ENCODE results near the gene GCK.

Gene GCK

DNA sequence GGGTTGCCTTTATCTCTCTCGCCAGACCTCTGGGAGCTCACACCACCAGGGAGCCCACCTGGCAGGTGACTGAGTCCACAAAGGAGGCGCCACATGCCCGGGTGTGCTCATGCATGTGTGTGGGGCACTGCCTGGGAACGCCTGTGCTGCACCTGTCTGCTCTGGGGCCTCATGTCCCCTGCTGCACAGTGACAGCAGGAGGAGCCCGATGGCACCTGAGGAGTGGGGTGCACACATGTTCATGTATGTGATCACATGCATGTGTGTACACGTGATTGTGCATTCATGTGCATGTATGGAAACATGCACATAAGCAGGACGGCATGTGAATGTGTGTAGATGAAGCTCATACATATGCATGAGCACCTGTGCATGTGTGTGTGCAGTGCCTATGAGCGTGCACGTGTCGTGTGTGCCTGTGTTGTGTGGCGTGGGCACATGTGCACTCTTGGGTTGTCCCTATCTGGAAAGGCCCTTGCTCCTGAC lies 33.6 kb upstream of the GCK start:
- DNase-seq (ENCODE audit: low spot score): no peak

DNA sequence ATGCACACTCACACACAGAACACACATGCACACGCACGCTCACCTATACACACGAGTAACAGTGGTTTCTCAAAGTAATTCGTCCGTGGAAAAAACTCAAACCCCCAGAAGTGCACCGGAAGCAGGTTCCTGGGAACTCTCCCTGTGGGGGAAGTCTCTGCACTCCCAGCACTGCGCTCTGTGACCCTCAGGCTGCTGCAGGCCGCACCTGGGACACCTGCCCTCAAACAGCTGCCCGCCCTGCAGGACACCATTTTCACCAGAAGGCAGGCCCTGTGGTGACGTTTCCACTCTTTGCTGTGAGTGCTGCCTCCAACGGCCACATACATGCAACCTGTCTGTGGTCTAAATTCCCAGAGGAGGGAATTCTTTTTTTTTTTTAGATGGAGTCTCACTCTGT lies 32.8 kb upstream of the GCK start:
- DNase-seq (ENCODE audit: low spot score): no peak

- no peak for DNase-seq (ENCODE audit: low spot score)
Observed at GRCh38 chr7:44221231-44221791, 32.1 kb upstream of the GCK start.

DNA sequence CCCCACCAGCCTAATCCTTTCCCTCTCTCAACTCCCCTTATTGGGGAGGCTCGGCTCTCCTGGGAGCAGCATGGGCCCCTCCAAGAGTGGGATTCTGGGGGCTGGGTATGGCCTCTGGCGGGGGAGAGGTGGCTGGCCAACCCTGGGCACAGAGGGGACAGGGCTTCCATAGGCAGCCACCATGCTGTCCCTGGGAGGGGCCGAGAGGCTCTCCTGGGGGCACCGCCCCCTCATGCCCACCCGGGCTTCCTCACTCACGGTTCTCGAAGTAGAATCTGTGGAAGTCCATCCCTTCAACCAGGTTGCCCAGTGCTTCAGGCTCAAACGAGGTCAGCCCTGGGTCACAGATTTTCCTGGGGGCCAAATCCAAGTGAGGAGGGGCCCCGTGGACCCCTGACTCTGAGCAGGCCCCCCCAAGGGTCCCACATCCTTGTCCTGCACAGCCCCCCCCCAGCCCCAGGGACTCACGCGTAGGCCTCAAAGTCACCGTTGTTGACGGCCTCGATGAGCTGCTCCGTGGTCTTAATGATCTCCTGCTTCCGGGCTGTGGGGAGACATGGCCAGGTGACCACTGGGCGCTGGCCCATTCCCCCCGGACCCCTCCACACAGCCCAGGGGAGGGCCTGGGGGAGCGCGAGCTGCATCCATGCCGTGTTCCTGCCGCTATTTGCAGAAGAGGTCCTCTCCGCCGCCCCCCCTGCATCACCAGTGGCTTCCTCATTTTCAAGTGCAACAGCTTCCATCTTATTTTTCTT lies 31.3 kb upstream of the GCK start:
- DNase-seq (ENCODE audit: low spot score): no peak

- DNase-seq (ENCODE audit: low spot score): no peak
Observed at GRCh38 chr7:44220046-44220357, 30.8 kb upstream of the GCK start.

DNA sequence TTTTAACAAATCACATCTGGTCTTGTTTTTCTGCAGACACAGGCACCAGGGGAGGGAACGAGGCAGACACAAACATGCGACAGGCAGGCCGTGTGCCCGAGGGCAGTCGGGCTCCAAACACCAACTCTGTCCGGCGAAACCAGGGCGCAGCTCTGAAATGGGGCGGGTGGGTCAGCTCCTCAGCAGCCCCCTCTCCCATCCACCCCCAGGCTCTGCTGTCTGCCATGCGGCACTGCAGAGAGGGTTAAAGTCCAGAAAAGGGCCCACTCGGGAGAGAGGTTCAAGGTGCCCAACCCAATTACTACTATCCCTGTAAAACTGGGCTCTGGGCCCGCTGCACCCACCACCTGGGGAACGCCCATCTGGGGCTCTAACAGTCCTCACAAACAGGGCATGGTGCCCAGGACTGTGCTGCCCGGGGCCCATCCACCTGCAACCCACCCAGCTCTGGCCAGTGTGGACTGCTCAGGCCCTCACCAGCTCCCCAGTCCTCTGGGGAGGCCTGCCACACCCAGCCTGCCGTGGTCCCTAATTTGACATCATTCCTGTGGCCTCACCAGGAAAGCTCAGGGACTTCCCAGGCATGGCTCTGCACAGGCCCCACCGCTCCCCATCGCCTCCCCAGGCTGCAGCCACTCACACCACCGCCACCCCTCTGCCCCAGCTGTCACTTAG lies 30.3 kb upstream of the GCK start:
- DNase-seq (ENCODE audit: low spot score): no peak

DNA sequence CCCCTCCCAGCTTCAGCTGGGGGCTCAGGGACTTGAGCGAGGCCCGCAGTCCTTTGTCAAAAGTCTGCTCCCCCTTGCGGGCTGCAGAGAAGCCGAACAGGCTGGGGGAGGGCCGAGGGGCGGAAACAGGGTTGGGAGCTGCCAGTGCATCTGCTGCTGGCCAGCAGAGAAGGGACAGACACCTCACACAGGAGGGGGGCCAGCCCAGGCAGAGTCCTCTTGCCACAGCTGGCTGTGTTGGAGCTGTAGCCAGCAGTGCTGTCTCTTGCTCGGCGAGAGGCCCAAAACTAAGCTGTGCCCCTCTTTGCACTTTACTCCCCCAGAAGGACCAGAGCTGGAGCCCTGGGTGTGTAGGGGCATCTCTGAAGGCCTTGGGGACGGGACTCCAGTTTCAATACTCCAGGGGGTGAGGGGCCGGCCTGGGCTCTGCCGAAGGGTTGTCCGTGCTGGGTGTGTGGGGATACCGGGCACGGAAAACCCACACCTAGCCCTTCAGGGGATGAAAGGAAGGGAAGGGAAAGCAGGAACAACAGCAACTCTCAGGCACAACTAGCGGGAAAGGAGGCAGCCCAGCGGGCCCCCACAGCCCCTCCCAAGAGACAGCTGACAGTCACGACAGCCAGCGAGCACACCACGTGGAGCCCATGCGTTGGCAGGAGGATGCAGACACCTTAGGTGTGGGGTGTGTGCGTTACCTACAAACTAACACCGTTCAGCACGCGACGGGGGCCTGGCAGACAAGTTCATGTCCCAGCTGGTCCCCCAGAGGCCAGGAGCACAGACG lies 29.4 kb upstream of the GCK start:
- DNase-seq (ENCODE audit: low spot score): no peak

DNA sequence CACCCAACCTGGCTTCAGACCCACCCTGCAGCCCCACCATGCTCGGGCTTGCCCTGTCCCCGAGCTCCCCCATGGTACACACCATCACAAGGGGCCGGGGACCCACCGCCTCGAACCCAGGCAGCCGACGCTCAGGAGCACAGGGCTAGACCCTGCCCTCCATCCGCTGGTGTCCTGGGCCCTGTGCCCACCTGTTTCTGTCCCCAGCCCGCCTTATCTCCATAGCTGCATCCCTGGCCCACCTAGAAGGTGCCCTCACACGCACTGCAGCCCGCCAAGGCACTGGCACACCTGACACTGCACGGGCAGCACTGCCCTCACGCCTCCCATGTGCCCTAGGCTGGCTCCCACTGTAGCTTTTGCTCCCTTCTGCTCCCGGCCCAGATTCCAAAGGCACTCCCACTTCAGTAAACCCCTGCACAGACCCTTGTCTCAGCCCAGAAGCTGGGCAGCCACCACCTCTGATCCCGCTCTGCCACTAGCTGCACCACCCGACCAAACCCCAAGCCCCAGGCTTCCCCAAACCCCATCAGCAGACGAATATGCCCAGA lies 28.7 kb upstream of the GCK start:
- no peak for DNase-seq (ENCODE audit: low spot score)

DNA sequence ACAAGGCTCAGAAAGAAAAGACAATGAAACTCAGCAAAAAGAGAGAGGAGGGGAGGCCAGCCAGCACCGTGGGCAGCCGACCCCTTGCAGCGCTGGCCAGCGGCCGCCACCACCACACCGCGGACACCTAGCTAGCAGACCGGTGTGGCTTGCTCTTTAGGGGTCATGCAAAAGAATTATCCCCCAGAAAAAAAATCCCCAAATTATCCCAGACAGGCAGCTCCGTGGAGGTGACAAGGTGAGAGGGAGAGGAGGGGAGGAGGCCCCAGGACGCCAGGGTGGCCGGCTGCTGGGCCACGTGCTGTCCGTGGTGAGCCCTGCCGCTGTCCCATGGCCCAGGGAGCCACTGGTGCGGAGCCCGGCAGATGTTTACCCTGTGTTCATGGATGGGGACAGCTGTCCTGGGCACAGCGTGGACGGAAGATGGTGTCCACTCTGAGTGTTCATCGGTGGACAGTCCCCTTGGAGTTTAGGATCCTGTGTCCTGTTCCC lies 28.0 kb upstream of the GCK start:
- no peak for DNase-seq (ENCODE audit: low spot score)

GRCh38 chr7:44216521-44217222 lies 27.4 kb upstream of the GCK start:
- DNase-seq (ENCODE audit: low spot score): no peak

- no peak for DNase-seq (ENCODE audit: low spot score)
Observed at GRCh38 chr7:44216019-44216418, 26.8 kb upstream of the GCK start.

DNA sequence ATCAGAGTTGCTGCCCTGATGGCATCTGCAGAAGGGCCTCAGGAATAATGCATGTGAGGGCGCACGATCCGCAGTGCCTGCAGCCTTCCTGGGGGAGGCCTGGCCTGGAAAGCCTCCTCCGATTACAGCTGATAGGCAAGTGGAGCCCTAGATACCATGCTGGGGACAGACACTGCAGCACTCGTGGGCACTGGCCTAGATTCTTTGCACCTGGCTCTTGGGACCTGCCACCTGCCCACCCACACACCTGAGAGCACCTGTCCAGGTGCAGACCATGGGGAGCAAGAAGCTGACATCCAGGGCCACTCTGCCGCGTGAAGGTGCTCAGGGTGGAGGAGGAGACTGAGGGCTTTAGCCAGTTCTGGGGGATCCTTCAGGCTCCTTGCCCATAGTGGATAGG lies 26.3 kb upstream of the GCK start:
- no peak for DNase-seq (ENCODE audit: low spot score)

- DNase-seq (ENCODE audit: low spot score): no peak
Observed at GRCh38 chr7:44213877-44214388, 24.7 kb upstream of the GCK start.

DNA sequence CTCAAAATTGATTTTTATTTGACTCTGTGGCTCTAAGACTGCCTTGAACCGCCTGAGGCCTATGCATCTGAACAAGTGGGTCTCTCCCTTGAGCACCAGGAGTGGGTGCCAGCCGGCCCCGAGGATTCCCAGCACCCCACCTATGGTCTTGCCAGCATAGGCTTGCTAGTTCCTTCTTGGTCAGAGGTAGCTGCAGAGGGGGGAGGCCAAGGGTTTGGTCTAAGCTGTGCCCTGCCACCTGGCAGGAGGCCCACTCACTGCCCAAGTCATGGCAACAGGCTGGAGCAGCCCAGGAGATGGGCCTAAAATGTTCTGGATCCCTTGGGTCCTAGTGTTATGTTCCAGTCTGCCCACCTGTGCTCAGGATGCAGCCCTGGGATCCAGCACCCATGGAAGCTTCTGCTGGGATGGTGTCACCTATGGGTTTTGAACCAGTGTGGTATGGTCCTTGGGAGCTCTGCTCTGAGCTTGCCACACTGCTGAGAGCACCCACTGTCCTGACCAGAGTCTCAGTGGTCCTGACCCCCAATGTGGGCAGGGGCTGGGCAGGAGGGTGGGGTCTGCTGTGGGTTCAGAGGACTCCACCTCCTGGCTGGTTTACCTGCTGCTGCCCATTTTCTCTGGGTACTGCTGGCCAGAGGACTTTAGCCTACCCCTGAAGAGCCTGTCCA lies 24.1 kb upstream of the GCK start:
- DNase-seq (ENCODE audit: low spot score): no peak

DNA sequence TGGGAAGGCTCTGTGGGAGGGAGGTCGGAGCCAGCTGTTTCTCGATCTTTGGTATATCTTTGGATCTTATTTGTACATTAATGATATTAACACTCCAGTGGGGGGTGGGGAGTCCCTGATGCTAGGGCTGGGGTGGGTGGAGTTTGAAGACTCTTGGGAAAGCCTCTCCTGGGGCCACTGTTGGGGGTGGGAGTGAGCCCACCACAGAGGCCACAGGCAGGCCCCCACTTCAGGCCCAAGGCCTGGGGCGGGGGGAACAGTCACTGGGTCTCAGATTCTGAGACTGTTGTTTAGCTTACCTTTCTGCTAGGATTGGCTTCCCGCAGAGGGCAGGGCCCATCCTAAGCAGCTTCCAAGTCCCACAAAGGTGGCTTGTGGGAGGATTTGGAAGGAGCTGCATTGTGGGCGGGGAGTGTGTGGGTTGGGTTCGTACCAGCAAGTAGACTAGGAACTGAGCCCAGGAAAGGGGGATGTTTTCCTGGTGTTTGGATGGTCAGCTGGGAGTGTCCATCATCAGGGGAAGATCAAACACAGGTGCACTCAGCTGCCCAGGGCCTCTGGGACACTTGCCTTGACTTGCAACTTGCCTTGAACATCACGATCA lies 23.4 kb upstream of the GCK start:
- DNase-seq (ENCODE audit: low spot score): no peak

DNA sequence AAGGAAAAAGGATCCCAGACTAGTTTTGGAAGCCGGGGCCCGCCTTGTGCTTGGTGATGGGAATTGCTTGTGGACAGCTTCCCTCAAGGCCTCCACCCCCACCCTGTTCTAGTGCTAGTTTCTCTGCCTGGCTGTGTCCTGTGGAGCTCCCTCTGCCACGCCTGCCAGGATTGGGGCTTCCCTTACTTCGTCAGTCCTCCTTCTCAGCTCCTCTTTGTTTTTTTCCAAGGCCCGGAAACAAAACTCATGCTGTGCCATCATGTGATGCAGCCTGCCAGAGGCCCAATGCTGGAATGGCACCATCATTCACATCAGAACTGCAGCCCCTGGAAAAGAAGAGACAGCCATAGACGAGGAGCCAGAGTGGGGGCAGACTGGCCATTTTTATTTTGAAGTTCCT lies 22.8 kb upstream of the GCK start:
- DNase-seq (ENCODE audit: low spot score): no peak

- DNase-seq (ENCODE audit: low spot score): no peak
Observed at GRCh38 chr7:44211126-44211675, 22.0 kb upstream of the GCK start.

- DNase-seq (ENCODE audit: low spot score): no peak
Observed at GRCh38 chr7:44210107-44210506, 20.9 kb upstream of the GCK start.

GRCh38 chr7:44208085-44208484 lies 18.8 kb upstream of the GCK start:
- no peak for DNase-seq (ENCODE audit: low spot score)

DNA sequence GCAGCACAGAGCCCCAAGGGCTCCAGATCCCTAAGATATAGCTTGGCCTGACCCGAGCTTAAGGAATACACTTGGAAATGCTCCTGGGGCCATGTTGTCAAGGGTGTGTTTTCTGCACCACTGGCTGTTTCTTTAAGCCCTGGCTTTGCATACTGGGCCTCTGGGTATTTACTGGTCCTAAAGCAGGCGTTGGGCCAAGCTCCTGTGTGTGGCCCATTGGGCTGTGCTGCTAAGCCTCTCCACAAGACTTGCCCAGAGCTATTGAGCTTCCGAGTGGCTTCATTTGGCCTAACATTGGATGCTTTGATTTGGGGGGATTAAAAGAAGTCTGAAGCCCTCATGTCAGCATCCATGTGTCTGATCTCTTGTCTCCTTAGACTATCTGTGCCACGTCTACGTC lies 16.8 kb upstream of the GCK start:
- no peak for DNase-seq (ENCODE audit: low spot score)
